SJSA1 (cell line): ENCODE data around the gene PIM3. TPM values are rescaled to one million over a fixed set of nuclear protein-coding genes. Genes with fewer than 3 reads are reported as not detected.

ENCODE experiments used
- DNase-seq, 2 experiments: peaks; one replicate each; pipeline ENCODE4 v3.0.0-alpha.2; 2015 to 2020; ENCODE audit warnings: low spot score in 2 of 2, low read depth in 1 of 2
- H3K27ac ChIP-seq: fragments of 250-450 bp; sonication (Bioruptor Pico); 2 replicates; pipeline ENCODE4 v1.5.1; 2020; ENCODE audit warnings: mild to moderate bottlenecking, moderate library complexity
- H3K27me3 ChIP-seq: fragments of 250-450 bp; sonication (Bioruptor Pico); replicated peaks from 2 replicates; pipeline ENCODE4 v1.5.1; 2020; ENCODE audit warnings: mild to moderate bottlenecking, moderate library complexity
- H3K36me3 ChIP-seq: fragments of 250-450 bp; sonication (Bioruptor Pico); 2 replicates; pipeline ENCODE4 v1.5.1; 2020; ENCODE audit warnings: mild to moderate bottlenecking
- H3K4me1 ChIP-seq: fragments of 250-450 bp; sonication (Bioruptor Pico); replicated peaks from 2 replicates; pipeline ENCODE4 v1.6.1; 2021; ENCODE audit warnings: mild to moderate bottlenecking
- H3K4me3 ChIP-seq: fragments of 250-450 bp; sonication (Bioruptor Pico); 2 replicates; pipeline ENCODE4 v1.5.1; 2020; ENCODE audit warnings: mild to moderate bottlenecking
- H3K9me3 ChIP-seq: fragments of 250-450 bp; sonication (Bioruptor Pico); replicated peaks from 2 replicates; pipeline ENCODE4 v1.5.1; 2020; ENCODE audit warnings: mild to moderate bottlenecking
- total RNA-seq: library from RNA; depleted of rRNA; stranded (reverse); fragments of >200 nt; shearing (Covaris generic); gene quantifications from 2 replicates; pipeline ENCODE4 v1.2.3, GENCODE V29; 2014

PIM3 gene
- total RNA-seq, 1 experiment from 2014 or later = 53.0 TPM

DNA sequence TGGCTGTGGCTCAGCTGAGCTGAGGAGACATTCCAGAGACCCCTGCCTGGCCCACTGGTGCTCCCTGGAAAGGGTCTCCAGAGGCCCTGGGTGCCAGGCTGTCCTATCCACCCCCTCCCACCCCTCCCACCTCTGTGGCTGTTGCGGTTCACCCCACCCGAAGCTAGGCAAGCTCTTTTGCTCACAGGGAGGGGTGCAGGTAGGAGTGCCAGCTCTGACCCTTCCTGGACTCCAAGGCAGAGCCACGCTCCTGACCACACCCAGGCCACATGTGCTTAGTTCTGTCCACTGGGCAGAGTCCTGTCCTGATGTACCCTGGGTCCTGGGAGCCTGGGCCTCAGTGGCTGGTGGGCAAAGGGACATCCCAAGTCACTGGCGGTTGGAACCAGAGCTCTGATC is 35.5 kb downstream of the PIM3 start:
- 0 out of 2 replicates have a peak, but pooled peaks cover 1% of the 10 kb centered on the region for H3K9me3 ChIP-seq
- H3K27ac ChIP-seq = no peak overlapping the region
- no peak for DNase-seq
- no peak overlapping the region for H3K4me3 ChIP-seq
- no peaks in the 10 kb centered on the region for H3K27me3 ChIP-seq
- no peaks in the 10 kb centered on the region for H3K4me1 ChIP-seq
- no peaks in the 10 kb centered on the region for H3K36me3 ChIP-seq

DNA sequence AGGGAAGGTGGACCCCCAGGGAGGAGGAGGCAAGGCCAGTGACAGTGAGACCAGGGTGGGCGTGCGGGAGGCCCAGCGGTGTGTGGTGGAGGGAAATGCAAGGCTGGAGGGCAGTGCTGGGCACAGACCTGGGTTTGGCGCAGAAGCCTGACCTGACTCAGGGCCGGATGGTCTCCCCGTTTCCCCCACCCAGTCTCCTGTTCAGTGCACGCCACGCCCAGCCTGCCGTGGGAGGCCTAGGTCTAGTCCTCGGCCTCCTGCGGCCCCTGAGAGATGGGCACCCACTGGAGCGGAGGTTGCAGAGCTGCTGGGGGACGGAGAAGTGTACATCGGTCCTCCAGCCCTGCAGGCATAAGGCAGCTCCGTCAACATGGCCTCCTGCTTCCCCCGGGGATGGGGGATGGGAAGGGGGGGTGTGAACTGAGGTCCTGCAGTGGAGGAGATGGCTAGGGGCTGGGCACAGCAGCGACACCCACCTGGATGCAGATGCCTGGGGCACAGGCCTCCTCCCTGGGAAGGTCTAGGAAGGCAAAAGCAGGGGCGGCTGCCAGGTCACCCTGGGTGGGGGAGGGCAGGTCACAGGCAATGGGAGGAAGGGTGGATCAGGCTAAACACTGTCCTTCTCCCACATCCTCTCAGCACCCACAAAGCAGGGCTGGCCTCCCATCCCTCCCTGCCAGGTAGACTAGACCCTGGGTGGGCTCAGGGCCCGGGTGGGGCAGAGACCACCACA is 36.1 kb downstream of the PIM3 start:
- Histone ChIP-seq H3K4me3 (no peak overlapping the region), H3K9me3 (no peaks in the 10 kb centered on the region), H3K36me3 (no peaks in the 10 kb centered on the region), H3K27ac (no peak overlapping the region), H3K27me3 (no peaks in the 10 kb centered on the region), H3K4me1 (no peaks in the 10 kb centered on the region)
- no peak for DNase-seq

DNA sequence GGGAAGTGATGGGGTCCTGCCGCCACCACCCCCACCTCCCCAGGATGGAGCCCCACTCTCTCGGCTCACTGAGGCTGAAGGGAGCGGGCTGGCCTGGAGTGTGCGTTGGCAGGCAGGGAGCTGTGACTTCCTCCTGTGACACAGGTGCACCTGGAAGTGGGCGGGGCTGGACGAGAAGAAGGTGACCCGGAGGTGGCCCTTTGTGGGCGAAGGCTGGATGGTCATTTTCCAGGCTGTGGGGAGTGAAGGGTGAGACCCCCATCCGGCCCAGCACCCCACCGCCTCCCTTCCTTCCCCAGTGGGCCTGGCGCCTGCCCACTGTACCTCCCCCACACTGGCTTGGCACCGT is 36.7 kb downstream of the PIM3 start:
- Histone ChIP-seq H3K9me3 (no peaks in the 10 kb centered on the region), H3K4me3 (no peak overlapping the region), H3K27me3 (no peaks in the 10 kb centered on the region)

DNA sequence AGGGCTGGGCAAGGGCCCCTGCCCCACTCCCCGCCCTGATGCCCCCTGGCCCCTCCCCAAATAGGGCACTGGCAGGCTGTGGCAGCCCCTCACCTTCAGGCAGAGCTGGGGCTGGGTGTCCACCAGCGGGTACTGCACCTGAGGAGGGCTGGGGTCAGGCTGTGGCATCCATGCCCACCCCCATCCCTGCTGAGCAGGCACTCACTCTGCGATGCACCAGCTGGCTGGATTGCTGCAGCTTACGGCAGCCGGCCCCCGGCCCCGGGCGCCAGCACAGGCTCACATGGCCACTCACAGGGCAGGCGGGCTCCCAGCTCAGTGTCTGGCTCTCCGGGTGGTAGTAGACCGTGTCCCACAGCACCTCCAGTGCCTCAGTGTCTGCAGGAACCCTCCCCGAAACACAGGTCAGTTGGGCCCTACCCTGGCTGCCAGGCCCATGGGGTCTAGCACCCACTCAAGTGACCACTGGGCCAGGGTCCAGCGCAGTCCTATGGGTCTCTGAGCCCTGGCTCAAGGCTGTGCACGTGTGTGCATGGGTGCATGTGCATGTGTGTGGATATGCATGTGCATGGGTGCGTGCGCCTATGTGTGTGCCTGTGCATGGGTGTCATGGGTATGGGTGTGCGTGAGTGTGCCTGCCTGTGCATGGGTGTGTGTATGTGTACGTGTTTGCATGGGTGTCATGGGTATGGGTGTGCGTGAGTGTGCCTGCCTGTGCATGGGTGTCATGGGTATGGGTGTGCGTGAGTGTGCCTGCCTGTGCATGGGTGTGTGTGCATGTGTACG is 37.6 kb downstream of the PIM3 start:
- H3K4me3 ChIP-seq = no peak overlapping the region
- no peak overlapping the region for H3K27ac ChIP-seq
- H3K27me3 ChIP-seq = no peaks in the 10 kb centered on the region
- no peaks in the 10 kb centered on the region for H3K36me3 ChIP-seq
- no peak for DNase-seq
- no peaks in the 10 kb centered on the region for H3K4me1 ChIP-seq
- no peaks in the 10 kb centered on the region for H3K9me3 ChIP-seq

More for the DNA sequence above, 36.7 kb downstream of the PIM3 start:
- DNase-seq = no peak
- Histone ChIP-seq H3K4me1 (no peaks in the 10 kb centered on the region), H3K36me3 (no peaks in the 10 kb centered on the region), H3K27ac (no peak overlapping the region)

DNA sequence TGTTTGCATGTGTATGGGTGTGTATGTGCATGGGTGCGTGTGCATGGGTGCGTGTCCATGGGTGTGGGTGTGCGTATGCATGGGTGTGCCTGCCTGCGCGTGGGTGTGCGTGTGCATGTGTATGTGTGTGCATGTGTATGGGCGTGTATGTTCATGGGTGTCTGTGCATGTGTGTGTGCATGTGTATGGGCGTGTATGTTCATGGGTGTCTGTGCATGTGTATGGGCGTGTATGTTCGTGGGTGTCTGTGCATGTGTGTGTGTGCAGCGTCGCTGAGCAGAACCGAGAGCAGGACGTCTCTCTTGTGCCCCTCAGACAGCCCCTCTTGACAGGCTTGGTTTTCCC is 38.1 kb downstream of the PIM3 start:
- Histone ChIP-seq H3K27me3 (peaks cover 2% of the 10 kb centered on the region; the same call in 1 of the 2 replicates), H3K9me3 (no peaks in the 10 kb centered on the region), H3K36me3 (no peaks in the 10 kb centered on the region), H3K27ac (no peak overlapping the region), H3K4me3 (no peak overlapping the region), H3K4me1 (no peaks in the 10 kb centered on the region)
- DNase-seq = no peak

DNA sequence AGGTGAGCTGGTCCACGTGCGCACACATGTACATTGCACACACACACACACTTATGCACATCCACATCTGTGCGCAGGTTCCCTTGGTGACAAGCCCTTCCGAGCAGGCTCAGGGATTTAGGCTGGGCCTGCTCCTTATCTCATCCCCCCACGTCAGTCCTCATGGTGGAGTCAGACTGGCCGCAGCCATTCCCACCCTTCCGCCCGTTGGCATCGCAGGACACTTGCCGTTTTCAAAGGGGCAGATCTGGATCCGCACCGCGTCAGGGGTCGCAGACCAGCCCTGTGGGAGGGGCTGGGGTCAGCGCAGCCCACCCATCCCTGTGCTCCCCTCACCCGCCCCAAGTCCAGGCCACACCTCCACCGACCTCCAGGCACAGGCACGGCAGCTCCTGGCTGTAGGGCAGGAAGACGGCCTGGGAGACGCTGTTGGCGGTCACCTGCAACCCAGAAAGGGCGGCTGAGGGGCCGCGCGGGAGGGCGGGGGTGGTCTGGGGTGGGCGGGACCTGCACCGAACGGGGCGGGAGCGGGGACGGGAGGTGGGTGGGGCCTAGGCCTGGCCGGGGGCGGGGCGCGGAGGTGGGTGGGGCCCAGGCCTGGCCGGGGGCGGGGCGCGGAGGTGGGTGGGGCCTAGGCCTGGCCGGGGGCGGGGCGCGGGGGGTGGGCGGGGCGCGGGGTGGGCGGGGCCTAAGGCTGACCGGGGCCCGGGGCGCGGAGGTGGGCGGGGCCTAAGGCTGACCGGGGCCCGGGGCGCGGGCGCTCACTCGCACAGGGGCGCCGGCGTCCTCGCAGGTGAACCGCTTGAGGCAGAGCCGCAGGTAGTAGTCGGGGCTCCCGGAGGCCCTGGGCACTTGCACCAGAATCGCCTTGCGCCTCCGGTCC is 38.7 kb downstream of the PIM3 start:
- no peak for DNase-seq
- Histone ChIP-seq H3K36me3 (no peaks in the 10 kb centered on the region), H3K27me3 (peaks cover 5% of the 10 kb centered on the region; the same call in 1 of the 2 replicates), H3K27ac (no peak overlapping the region), H3K9me3 (no peaks in the 10 kb centered on the region), H3K4me1 (no peaks in the 10 kb centered on the region), H3K4me3 (no peak overlapping the region)

DNA sequence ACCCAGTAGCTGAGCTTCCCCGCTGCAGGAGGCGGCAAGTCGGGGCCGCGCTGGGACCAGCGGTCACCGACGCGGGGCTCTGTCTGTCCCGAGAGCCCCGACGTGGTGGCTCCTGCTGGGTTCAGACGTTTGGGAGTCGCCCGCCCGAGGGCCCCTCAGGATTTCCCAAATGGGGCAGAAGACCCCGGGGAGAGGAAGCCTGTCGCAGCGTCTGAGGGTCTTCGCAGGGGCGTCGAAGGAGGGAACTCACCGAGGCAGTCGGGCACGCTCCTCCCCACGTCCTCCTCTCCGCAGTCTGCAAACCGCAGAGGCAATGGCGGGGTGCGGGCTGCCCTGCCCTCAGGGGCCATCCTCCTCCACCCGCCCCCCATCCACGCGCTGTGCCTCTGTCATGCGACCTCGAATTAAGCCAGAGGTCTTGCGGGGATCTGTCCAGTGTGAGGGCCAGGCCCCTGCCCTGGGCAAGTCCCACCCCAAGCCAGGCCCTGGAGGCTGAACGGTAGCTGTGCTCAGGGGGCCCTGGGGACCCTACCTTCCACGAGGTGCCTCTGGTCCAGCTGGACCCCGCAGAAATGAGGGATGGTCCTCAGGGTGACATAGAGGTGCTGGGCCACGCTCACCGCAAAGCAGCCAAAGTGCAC is 39.5 kb downstream of the PIM3 start:
- H3K4me3 ChIP-seq = no peak overlapping the region

DNA sequence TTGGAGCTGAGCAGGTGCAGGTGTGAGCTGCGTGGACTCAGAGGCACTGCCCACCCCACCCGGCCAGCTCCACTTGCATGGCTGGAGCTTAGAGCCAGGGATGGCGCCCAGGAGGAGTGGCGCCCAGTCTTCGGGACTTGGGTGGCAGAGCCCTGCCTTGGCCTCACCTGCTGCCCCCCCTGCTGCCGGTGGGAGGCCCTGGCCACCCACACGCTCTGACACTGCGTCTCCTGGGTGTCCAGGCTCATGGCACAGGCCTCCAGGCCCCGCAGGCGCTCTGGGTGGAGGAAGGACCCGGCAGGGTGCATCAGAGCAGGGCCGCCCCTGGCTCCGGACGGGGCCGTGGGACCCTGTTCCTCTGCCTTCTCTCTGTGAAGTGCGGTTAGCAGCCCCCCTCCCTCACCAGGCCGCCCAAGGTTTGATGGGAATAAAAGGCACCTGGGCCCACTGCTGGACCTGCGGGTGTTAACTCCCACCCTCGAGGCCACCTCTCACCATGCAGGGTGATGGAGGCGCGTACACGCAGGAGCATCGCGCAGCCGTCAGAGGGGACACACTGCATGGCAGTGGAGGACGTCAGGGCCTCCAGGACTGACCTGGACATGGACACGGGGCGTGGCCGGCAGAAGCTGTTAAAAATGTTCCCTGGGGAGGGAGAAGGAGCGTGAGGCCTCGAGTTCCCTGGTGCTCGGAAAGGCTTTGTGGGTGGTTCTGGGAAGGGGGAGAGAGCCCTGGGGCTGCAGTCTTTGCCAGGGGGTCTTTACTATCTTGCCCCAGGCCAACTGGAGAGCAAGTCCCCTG is 40.2 kb downstream of the PIM3 start:
- H3K4me1 ChIP-seq = no peaks in the 10 kb centered on the region
- H3K27ac ChIP-seq = no peak overlapping the region
- H3K9me3 ChIP-seq = no peaks in the 10 kb centered on the region
- H3K4me3 ChIP-seq = no peak overlapping the region
- H3K27me3 ChIP-seq = peaks cover 5% of the 10 kb centered on the region; the same call in 1 of the 2 replicates
- DNase-seq = peak in 1 of 2 experiments; percentile 43
- no peaks in the 10 kb centered on the region for H3K36me3 ChIP-seq

More for the DNA sequence above, 39.5 kb downstream of the PIM3 start:
- Histone ChIP-seq H3K27me3 (peaks cover 5% of the 10 kb centered on the region; the same call in 1 of the 2 replicates), H3K27ac (no peak overlapping the region), H3K9me3 (no peaks in the 10 kb centered on the region), H3K4me1 (no peaks in the 10 kb centered on the region), H3K36me3 (no peaks in the 10 kb centered on the region)
- DNase-seq = peak in 1 of 2 experiments; percentile 45

DNA sequence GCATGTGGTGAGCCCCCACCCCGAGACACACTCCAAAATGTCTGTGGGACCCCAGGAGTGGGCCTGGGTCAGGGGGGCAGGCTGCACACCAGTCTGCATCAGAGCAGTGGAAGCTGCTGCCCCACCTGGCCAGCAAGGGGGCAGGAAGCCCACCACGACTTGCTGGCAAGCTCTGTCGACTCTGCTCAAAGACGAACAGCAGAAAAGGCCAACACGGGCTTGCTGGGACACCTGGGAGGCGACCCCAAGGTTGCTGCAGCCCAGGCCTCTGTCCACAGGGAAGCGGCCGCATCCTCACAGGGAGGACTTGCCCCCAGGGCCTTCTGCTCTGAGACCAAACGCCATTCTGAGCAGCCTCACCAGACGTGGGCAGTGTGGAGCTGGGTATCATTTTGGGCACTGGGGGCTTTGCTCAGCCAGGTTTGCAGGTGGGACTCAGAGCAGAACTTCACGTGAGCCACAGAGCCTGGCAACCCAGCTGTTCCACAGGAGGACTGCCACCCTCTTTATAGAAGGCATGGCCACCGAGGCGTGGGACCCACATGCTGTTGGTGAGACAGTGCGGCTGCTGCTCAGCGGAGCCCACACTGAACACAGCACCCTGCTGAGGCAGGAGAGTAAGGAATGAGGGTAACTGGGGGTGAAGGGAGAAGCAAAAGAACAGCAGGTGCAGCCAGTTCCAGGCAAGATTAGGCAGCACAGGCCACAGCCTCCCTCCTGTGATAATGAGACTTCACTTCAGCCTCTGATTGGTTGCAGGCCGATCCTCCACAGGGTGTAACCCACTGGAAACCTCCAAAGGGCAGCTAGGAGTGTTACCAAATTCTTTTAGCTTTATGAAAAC is 41.0 kb downstream of the PIM3 start:
- no peak for DNase-seq
- H3K27me3 ChIP-seq = peaks cover 5% of the 10 kb centered on the region; the same call in 1 of the 2 replicates
- no peak overlapping the region for H3K27ac ChIP-seq
- no peaks in the 10 kb centered on the region for H3K9me3 ChIP-seq
- no peaks in the 10 kb centered on the region for H3K4me1 ChIP-seq
- no peak overlapping the region for H3K4me3 ChIP-seq
- no peaks in the 10 kb centered on the region for H3K36me3 ChIP-seq

DNA sequence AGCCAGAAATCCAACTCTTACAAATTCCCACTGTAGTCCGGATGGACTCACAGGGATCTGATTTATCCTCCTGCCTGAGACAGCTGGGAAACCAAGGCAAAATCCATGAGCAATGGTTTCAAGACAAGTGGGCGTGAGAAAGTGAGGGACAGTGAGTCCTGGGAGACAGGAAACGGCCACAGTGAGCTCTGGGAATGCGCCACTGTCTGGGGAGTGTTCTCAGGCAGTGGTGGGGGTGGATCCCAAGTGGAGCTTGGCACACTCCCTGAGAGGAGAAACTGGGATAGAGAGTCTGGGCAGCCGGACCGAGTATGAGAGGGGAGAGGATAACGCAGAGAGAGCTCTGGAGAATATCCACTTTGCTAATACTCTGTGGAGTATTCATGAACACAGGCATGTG is 42.2 kb downstream of the PIM3 start:
- Histone ChIP-seq H3K9me3 (no peaks in the 10 kb centered on the region), H3K27ac (no peak overlapping the region), H3K4me3 (no peak overlapping the region), H3K36me3 (no peaks in the 10 kb centered on the region), H3K4me1 (no peaks in the 10 kb centered on the region), H3K27me3 (peaks cover 5% of the 10 kb centered on the region; the same call in 1 of the 2 replicates)
- no peak for DNase-seq

DNA sequence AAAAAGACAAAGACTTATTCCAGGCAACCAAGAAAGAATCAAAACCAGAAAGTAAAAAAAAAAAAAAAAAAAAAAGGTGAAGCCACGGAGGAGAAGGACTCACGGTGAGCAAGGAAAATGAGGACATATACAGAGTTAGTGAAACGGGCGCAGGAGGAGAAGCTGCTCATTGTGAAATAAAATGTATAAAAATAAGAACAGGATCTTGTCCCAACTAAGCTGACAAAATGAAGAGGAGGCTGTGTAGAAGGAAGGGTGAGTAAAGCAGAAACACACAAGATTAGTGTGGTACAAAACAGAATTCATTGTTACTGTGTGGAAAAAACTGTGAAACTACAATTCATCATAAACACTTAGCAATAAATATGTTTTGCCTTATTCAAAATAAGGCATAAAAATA is 44.3 kb downstream of the PIM3 start:
- Histone ChIP-seq H3K36me3 (no peaks in the 10 kb centered on the region), H3K4me1 (no peaks in the 10 kb centered on the region), H3K4me3 (no peak overlapping the region), H3K27me3 (peaks cover 8% of the 10 kb centered on the region), H3K27ac (no peak overlapping the region), H3K9me3 (no peaks in the 10 kb centered on the region)
- no peak for DNase-seq

DNA sequence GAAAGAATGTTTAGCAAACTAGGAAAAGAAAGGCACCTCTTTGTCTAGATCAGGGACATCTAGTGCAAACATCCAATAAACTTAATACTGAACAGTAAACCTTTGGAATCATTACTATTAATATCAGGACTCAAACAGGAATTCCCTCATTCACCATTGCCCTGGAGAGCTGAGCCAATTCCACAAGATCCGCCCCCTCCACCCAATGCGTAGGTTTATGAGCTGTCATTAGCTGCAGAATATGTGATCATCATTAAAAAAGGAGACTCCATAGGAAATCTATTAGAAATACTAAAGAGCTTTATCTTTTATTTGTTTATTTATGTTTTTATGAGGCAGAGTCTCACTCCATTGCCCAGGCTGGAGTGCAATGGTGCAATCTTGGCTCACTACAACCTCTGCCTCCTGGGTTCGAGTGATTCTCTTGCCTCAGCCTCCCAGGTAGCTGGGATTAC is 46.5 kb downstream of the PIM3 start:
- no peaks in the 10 kb centered on the region for H3K36me3 ChIP-seq
- H3K4me3 ChIP-seq = no peak overlapping the region
- no peaks in the 10 kb centered on the region for H3K9me3 ChIP-seq
- H3K27me3 ChIP-seq = peaks cover 25% of the 10 kb centered on the region
- no peak for DNase-seq
- H3K4me1 ChIP-seq = no peaks in the 10 kb centered on the region
- no peak overlapping the region for H3K27ac ChIP-seq
